HG03025 (cell line): Measurements from ENCODE around the gene ORM2.

ENCODE experiments used
- ATAC-seq: cut with Tn5 transposase; IDR thresholded peaks from one replicate; pipeline ENCODE4 v1.9.1; 2021; ENCODE audit warnings: mild to moderate bottlenecking, moderate library complexity; ENCODE audit not compliant: unreplicated experiment, low FRiP score

Gene ORM2

DNA sequence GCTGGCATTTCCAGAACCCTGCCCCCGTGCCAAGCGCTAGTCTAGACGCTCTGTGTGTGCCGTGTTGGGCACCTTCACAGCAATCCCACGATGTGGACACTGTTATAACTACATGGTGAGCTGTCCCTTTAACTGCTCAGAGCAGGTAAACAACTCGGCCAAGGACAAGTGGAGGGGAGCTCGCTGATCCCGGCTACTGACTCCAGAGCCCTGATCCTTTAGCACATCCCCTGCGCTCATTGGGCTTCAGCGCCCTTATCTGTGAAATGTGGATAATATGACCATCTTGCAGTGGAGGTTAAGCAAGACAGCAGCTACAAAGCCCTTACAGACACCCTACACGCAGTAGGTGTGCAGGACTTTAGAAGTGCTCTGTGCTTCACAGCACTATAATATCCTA is 16.5 kb downstream of the ORM2 start:
- no peak for ATAC-seq

DNA sequence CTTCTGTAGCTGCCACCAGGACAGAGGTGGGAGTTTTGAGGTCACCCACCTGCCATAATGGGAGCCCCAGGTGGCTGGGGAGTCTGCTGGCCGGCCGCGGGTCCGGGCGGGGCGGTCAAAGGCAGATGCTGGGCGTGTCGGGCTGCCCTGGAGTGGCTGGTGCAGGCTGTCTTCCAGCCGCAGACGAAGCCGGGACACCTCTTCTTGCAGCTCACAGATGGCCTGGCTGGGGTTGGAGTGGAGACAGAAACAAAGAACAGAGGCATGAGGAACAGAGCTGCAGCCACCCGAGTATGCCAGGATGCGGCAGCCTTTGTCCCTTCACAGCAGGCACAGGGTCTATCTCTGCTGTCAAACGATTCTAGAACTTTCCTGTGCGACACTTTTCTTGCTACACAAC is 18.0 kb downstream of the ORM2 start:
- ATAC-seq: no peak

DNA sequence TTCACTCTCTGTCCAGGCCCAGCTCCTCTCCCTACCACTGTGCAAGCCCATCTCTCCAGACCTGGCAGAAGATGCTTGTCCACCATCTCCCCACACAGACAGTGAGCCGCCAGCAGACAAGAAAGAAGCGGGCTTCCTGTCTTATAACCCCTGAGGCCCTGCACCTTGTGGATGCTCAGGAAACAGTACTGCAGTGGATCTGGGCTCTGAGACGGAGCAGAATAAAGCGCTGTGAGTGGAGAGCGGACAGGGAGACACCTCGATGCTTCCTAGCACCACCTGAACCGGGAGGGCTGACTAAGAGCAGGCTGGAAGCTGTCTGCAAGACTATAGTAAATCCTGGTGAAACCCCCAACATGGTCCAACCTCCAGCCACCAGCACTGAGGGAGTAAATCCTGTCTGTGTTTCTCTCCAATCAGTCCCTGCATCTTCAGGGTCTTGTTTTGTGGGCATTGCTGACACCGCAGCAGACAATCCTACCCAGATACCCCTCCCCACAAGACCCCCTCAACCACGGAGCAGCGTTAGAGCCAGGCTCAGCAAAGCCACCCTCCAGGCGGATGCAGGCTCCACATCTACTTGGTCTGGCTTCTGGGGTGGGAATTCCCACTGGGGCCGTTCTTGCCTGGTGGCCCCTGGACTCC is 18.7 kb downstream of the ORM2 start:
- ATAC-seq: no peak

DNA sequence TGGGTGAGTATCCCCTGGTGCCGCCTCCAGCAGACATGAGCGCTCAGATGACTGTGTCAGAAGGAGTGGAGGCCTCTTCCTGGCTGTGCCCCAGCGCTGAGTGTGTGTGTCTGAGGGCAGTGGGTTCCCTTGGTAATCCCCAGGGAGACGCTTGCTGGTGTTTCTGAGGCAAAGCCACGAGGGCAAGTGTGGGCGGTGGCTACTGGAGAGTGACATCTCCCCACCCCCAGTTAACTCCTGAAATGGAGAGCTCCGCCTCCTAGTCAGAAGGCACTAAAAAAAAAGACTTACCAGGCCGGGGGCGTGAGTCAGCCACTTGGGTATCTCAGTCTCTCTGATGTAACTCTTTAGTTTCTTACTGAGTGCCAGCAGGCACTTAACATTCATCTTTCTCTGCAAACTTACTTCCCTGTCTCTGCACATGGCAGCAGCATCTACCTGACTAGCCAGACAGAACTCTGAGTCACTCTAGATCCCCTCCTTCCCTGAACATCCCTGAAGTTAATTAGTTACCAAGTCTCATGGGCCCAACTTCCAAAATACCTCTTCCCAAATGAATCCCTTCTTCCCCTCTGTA is 19.3 kb downstream of the ORM2 start:
- ATAC-seq: peak; percentile 71

DNA sequence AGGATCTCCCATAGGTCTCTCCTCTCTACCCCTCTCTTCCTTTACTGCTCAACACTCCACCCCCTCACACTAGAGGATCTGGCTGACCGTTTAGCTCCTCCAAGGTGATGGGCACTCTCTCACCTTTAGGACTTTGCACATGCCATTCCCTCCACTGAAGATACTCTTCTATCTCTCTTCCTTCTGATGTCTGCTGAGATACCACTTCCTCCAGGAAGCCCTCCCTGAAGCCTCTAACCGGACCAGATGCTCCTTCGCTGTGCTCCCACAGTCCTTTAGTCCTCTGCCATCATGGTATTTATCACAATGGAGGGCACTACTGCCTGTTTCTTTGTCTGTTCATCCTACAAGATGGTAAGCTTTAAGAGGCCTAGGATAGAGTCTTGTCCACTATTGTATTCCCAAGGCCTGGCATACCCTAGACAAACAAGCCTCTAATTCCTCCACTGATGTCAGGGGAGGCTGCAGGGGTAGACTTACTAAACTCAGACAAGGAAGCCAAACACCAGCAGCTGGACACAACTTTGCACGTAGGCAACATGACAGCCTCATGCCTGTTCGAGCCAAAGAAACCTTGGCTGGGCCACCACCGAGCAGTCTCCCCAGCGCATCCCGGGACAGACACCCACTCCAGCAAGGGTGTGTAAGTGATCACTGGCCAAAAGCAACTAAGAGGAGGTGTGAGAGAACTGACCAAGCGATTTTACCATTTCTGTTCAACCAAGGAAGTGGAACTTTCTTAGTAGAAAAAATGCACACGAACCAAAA is 20.2 kb downstream of the ORM2 start:
- ATAC-seq: no peak

DNA sequence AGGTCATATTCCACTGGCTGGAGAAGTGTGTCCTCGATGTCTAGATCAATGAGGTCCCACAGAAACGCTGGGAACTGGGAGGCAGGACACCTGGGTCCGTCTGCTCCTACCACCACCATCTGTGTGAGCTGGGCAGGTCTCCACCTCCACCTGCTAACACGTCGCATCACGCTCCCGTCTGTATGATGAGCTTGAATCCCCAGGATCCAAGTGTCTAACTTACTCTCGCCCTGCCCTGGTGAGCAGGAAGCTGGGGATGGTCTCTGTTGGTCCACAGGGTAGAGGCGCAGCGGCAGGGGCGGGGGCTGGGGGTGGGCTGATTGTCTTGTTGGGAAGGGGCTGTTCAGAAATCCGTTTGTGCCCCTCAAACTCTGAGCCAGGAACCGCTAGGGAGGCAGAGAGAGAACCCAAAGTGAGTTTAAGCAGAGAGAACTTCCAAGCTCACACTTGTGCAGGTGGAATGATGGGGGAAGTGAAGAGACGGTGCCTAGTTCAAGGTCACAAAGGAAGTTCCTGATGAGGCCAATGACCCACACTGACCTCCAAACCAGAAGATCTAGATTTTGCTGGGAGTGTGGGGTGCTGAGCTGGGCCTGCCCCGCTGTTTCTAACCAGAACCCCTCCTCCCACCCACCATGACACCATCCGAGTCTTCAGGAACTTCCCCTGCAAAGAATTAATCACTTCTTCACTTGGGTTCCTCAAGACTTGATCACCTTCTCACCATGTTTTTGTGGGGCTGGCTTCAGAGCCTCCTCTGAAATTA is 21.1 kb downstream of the ORM2 start:
- no peak for ATAC-seq

DNA sequence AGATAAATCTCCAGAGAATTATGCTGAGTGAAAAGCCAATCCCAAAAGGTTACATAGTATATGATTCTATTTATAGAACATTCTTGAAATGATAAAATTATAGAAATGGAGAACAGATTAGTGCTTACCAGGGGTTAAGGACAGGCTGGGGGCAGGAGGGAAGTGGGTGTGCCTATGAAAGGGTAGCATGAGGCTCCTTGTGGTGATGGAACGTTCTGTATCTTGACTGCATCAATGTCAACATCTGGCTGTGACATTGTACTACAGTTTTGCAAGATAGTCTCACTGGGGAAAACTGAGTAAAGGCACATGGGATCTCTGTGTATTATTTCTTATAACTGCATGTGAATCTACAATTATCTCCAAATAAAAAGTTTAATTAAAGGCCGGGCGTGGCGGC is 22.3 kb downstream of the ORM2 start:
- no peak for ATAC-seq

DNA sequence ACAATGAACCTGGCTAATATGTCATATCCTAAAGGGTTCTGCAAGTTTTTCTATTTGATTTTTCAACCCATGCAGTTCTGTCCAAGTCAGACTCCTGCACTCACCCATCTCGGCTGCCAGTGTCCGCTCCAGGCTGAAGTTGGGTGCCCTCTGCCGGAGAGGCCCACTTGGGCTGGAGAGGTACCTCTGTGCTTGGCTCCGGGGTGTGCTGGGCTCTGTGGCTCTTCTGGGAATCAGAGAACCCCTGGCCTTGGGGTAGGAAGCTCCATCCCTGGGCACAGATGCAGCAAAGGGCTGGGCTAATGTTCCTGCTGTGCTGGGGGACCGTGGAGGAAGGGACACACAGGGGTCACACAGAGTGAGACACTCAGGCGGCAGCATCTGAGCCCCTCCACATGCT is 26.2 kb downstream of the ORM2 start:
- no peak for ATAC-seq

DNA sequence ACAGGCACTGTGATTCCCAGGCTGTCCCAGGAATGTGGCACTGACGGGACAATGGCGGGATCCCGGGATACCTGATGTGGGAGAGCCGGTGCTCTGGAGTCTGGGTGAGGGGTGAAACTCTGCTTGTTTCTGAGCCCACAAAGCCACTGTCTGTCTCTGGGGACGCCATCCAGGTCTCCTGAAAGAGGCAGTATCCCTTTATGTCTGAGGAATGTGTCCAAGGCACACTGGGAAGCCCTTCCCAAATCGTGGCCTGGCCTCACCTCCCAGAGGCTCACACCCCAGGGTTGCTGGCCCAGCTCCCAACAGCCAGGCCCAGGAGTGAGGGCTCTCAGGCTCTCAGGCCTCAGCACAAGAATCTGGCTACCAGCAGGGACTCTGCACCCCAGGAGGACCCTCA is 27.1 kb downstream of the ORM2 start:
- no peak for ATAC-seq

DNA sequence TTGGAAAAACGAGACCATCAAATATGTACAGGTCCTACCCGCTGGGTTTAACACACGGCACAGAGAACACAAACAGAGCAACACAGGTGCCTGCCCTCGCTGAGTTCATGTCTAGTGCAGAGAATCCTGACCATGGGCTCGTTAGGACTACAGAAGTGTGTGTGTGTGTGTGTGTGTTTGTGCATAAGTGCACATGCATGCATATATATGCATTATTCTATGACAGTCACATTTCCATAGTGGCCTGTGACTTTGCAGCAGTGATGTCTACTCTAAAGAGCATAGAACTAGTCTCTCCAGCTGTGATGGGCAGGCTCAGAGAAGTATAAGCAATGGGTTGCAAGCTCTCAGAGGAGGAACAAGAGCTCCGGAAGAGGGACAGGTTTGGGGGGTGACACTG is 27.7 kb downstream of the ORM2 start:
- ATAC-seq: no peak

DNA sequence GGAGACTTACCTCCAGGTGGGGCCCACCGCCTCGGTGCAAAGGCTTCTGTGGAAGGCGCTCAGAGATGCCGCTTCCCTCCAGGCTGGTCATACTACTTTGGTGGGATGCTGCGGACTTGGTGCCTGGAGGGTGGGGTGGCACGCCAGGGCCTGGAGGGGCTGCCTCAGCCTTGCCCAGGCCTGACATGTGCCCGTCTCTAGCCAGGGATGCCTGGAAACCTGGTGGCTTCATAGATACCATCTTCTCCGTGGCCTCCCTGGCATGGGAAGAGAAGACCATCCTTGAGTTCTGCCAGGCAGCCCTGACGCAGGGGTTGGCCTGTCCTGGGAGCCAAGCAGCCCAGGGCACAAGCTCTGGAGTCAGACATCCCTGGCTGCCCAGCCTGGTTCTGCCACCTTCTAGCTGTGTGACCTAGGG is 28.3 kb downstream of the ORM2 start:
- ATAC-seq: no peak

DNA sequence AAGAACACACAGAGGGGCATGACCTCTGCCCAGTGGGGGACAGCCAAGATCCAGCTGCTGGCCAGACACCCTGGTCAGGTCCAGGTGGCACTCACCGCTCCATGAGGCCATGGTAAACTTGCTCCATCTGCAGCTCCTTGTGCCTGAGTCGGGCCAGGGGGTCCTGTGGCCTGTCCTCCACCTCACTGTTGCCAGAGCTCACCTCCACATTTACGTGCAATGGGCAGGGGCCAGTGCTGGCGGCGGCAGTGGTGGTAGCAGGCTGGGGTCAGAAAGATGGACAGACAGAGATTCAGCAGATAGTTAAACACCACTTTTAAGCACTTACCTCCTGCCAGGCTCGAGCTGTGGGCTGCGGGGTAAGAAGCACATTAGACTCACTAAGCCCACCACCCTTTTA is 30.1 kb downstream of the ORM2 start:
- no peak for ATAC-seq

DNA sequence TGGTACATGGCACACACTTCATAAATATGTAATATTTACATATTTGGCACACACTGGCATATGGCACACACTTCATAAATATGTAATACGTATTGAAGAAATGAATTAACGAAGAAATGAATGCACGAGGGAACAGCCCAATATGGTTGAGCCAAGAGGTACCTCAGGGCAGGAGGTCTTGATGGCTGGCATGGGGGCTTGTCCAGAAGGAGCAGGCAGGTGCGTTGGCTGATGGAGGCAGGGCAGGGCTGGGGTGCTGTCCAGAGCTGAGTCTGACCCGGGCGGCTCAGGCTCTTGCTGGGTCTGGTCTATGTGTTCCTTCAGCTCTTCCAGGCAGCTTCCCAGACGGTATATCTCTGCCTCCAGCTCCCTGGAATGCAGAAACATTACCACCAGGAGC is 31.9 kb downstream of the ORM2 start:
- no peak for ATAC-seq

DNA sequence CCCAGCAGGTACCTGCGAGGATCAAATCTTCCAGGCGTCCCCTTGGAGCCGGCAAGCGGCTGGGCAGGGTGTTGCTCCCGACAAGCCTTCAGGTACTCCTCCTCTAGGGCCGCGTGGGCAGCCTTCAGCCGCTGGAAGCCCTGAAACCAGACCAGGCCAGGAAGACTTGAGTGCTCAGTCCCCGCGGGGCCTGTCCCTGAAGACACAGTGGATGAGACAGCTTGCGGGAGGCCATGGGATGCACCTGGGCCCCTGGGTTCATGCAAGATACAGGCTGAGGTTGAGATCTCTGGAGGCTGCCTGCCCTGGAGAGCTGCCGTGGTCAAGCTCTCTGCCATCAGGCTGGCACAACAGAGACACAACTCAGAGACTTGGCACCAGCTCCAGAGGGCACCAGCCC is 32.7 kb downstream of the ORM2 start:
- no peak for ATAC-seq

DNA sequence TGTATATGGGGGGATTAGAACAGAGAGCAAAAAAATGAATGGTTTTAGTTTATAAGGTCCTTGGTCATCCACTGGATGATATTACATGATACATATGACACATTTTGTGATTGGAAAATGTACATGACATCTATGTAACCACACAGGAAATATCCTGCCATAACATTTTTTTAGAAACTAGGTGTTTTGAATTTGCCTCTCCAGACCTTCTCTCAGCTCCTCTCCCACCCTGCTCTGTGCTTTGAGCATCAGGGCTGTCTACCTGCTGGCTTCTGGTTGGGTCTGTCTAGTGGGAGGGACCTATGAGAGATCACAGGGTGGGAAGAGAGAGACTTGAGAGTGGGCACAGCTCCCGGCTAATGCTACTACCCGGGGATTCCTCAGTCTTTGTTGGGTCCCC is 33.8 kb downstream of the ORM2 start:
- no peak for ATAC-seq

DNA sequence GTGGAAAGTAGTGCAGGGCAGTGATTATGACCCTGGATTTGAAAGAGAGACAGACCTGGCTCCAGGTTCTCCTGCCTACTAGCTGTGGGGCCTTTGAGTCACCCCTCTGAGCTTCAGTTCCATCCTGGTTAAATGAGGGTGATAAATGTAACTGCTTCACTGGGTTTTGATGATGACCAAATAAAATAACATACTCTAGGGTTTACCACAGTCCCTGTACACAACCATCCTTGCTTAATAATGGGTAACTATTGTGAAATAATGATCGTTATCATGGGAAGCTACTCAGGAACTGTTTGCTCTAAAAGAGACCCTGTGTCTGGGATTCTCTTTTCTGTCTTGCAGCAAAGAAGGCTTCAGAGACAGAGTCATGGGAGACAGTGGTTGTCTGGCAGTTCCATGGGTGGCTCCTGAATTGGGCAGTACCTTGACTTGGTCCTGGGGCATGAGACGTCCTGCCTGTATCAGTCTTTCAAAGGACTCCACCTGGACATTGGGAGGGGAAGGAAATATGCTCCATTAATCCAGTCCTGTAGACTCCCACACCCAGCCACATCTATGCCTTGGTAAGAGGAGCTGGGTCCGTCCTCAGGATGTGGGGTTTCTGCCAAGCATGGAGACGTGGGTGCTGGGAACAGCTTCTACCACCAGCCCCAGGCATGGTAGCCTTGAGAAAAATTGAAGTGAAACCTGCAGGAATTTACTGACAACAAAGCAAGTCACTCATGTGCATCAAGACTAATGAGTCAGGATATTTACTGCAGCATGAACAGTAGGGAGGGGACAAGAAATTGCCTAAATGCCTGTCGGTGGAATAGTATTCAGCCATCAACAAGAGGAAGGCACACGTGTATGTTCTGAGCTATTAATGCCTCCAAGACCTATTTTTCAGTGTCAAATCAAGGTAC is 34.7 kb downstream of the ORM2 start:
- no peak for ATAC-seq

DNA sequence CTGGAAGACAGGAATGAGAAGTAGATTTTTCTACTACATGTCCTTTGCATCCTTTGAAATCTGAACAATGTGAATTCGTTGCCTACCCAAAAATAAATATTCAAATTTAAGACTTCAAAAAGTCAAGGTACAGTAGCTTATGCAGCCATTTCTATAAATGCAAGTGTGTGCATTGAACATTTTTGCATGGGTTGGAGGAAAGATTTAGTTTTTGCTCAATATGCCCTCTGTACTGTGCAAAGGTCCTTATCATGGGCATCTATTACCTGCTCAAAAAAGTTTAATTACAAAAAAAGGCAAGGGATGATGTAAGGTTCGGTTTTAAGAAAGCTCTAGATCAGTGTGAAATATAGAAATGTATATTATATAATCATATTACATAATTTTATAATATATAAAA is 35.5 kb downstream of the ORM2 start:
- ATAC-seq: no peak

DNA sequence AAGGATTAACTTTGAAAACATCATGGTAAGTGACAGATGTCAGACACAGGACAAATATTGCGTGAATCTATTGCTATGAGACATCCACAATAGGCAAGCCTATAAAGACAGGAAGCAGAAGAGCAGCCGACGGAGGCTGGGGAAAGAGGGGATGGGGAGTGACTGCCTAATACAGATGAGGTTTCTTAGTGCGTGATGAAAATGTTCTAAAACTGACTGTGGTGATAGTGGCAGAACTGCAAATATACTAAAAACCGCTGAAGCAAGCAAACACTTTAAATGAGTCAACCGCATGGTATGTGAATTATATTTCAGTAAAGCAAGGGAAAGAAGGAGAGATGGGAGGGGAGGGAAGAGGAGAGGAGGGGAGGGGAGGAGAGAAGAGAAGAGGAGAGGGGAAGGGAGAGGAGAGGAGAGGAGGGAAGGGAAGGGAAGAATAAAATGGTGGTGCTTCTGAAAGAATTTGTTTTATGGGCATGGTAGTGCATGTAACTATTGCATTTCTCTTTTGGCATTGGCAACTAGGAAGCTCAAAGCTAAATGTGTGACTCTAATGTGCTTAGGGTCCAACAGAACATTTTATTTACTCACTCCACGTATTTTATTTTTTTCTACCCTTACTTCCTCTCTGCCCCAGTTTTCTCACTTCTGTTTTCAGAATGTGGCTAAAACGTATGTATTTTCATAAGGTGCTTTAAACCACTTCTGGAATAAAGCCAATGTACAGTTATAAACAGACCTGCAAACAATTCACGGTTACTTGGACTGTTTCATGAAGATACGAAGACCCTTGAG is 36.9 kb downstream of the ORM2 start:
- ATAC-seq: peak; percentile 52

DNA sequence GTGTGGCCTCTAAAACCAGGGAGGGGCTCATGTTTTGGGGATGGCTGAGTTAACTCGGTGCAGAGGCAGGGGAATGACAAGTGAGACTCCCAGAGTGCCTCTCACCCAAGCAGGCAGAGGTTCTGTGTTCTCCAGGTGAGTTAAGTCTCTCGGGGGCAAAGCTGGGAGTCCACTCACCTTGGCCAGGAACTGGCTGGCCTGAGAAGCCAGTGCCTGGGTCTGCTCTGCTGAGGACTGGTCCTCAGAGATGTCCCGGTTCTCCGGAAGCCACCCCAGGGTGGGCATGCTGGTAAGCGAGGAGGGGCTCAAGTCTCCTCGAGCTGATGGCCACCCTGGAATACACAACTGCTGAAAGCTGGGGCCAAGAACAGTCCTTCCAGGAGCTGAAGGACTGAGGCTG is 37.7 kb downstream of the ORM2 start:
- ATAC-seq: no peak
